HEK293T (cell line): ENCODE data around the gene DLX3.

Experiments used
- CTCF ChIA-PET: fragments of 350-600 bp; formaldehyde crosslinking; extraction: SDS; loops from one replicate; lab custom pipeline; 2021; ENCODE audit warnings: antibody characterized with exemption, inconsistent platforms; lab: Yijun Ruan, JAX
- POLR2A ChIA-PET: fragments of 350-600 bp; formaldehyde crosslinking; extraction: SDS; loops from one replicate; lab custom pipeline; 2020; ENCODE audit warnings: antibody characterized with exemption, inconsistent platforms; lab: Yijun Ruan, JAX
- DNase-seq: peaks from one replicate; pipeline ENCODE4 v3.0.0; 2012; ENCODE audit warnings: mixed read lengths; ENCODE audit errors: extremely low spot score
- ARNT ChIP-seq: fragments of 450-650 bp; IDR thresholded peaks from 2 replicates; pipeline ENCODE4 v1.6.1; 2017; ENCODE audit warnings: mild to moderate bottlenecking
- BHLHE40 ChIP-seq: fragments of 450-650 bp; IDR thresholded peaks from 2 replicates; pipeline ENCODE4 v1.6.1; 2016; ENCODE audit warnings: mild to moderate bottlenecking, moderate library complexity, borderline replicate concordance
- CTBP1 ChIP-seq: fragments of 450-650 bp; IDR thresholded peaks from 2 replicates; pipeline ENCODE4 v1.6.1; 2016; ENCODE audit warnings: borderline replicate concordance
- ELF4 ChIP-seq: fragments of 450-650 bp; IDR thresholded peaks from 2 replicates; pipeline ENCODE4 v1.6.1; 2017; ENCODE audit warnings: antibody characterized with exemption
- FOXA1 ChIP-seq: fragments of 450-650 bp; IDR thresholded peaks from 2 replicates; pipeline ENCODE4 v1.6.1; 2016; ENCODE audit warnings: mild to moderate bottlenecking
- FOXK2 ChIP-seq: fragments of 450-650 bp; IDR thresholded peaks from 2 replicates; pipeline ENCODE4 v1.6.1; 2016; ENCODE audit warnings: mild to moderate bottlenecking
- FOXM1 ChIP-seq: fragments of 450-650 bp; IDR thresholded peaks from 2 replicates; pipeline ENCODE4 v1.6.1; 2017; ENCODE audit warnings: mild to moderate bottlenecking, borderline replicate concordance
- HDGF ChIP-seq: fragments of 450-650 bp; IDR thresholded peaks from 2 replicates; pipeline ENCODE4 v1.6.1; 2017; ENCODE audit warnings: antibody characterized with exemption, borderline replicate concordance
- L3MBTL2 ChIP-seq: fragments of 450-650 bp; conservative IDR thresholded peaks from 2 replicates; pipeline ENCODE4 v1.6.1; 2016; ENCODE audit warnings: mild to moderate bottlenecking
- LEF1 ChIP-seq: fragments of 450-650 bp; IDR thresholded peaks from 2 replicates; pipeline ENCODE4 v1.6.1; 2017; ENCODE audit warnings: mild to moderate bottlenecking, borderline replicate concordance
- NFRKB ChIP-seq: fragments of 450-650 bp; IDR thresholded peaks from 2 replicates; pipeline ENCODE4 v1.6.1; 2016; ENCODE audit warnings: mild to moderate bottlenecking, moderate library complexity
- SP1 ChIP-seq: fragments of 450-650 bp; IDR thresholded peaks from 2 replicates; pipeline ENCODE4 v1.6.1; 2017
- SUZ12 ChIP-seq: fragments of 450-650 bp; IDR thresholded peaks from 2 replicates; pipeline ENCODE4 v1.6.1; 2016; ENCODE audit warnings: mild to moderate bottlenecking
- TARDBP ChIP-seq: fragments of 450-650 bp; IDR thresholded peaks from 2 replicates; pipeline ENCODE4 v1.6.1; 2016
- ZNF384 ChIP-seq: fragments of 450-650 bp; IDR thresholded peaks from 2 replicates; pipeline ENCODE4 v1.6.1; 2016
- TF ChIP-seq, protein P1 (sequence below): fragments of 450-650 bp; IDR thresholded peaks from 2 replicates; pipeline ENCODE4 v1.6.1; 2016

Gene DLX3

DNA sequence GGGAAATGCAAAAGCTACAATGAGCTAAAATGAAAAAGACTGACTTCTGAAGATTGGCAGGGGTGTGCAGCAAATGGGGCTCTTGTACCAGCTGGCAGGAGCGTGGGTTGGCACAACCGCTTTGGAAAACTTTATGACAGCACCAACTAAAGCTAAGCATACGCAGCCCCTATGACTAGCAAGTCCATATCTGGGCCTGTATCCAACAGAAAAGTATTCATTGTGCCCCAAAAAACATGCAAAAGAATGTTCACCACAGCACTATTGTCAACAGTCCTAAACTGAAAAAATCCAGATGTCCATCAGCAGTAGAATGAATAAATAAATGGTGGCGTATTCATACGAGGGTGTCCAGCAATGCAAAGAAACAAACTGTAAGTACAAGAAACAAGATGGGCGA is 38.3 kb upstream of the DLX3 start:
- no peak for DNase-seq
- TF ChIP-seq ZNF384 (no peak), FOXM1 (no peak), FOXA1 (no peak), ARNT (no peak), SP1 (no peak), SUZ12 (no peak), CTBP1 (no peak), BHLHE40 (no peak), FOXK2 (no peak), HDGF (no peak), NFRKB (no peak), ELF4 (no peak), L3MBTL2 (no peak), TARDBP (no peak), LEF1 (no peak)
- TF ChIP-seq, protein P1, sequence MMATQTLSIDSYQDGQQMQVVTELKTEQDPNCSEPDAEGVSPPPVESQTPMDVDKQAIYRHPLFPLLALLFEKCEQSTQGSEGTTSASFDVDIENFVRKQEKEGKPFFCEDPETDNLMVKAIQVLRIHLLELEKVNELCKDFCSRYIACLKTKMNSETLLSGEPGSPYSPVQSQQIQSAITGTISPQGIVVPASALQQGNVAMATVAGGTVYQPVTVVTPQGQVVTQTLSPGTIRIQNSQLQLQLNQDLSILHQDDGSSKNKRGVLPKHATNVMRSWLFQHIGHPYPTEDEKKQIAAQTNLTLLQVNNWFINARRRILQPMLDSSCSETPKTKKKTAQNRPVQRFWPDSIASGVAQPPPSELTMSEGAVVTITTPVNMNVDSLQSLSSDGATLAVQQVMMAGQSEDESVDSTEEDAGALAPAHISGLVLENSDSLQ, result no peak
- CTCF ChIA-PET, result no interaction called here

DNA sequence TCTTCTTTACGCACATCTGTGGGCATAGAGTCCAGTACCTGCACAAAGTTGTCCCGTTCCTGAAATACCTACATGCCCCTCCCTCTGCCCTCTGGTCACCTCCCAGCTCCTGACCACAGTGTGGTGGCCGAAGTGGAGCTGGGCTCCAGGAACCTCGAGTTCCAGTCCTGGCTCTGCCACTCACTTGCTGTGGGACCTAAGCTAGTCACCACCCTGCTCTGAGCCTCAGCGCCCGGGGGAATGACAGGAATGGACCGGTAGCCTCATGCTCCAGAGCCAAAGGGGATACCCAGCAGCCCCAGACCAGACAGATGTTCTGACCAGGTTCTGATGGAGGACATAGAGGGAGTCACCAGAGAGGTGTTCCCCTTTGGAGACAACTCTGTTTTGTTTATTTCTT is 34.2 kb upstream of the DLX3 start:
- CTCF ChIA-PET, result interaction anchor here (0.5 to 4.7 kb wide), 5 partner anchors 24 to 64 kb away, joined by 3 to 24 read pairs (median 5); no protein-coding TSS in a partner anchor
- no peak for DNase-seq
- TF ChIP-seq LEF1 (no peak), SUZ12 (no peak), FOXA1 (no peak), L3MBTL2 (no peak), ARNT (no peak), CTBP1 (no peak), FOXM1 (no peak)
- TF ChIP-seq, protein P1, result no peak
- POLR2A ChIA-PET, result interaction anchor here (1.3 kb wide), 1 partner anchor 65 kb away, joined by 3 read pairs; no protein-coding TSS in a partner anchor

More for the DNA sequence above, 38.3 kb upstream of the DLX3 start:
- POLR2A ChIA-PET, result no interaction called here

DNA sequence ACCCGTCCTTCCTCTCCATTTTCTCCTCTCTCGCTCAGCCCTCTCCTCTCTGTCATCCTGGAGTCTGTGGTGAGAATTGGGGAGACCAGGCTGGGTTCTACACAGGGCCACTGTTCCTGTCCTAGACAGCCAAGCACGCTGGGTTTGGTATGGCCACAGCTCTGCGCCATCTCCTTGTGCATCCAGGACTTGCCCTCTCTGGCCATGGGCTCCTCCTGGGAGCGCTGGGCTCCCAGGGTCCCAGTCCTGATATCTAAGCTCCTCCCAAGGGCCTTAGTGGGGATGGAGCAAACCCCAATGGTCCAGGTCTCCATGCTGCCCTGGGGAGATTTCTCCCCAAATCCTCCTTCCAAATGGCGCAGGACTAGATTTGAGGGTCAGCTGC is 33.7 kb upstream of the DLX3 start:
- DNase-seq, result no peak
- ChIA-PET POLR2A (interaction anchor here (1.3 kb wide), 1 partner anchor 66 kb away, joined by 3 read pairs; no protein-coding TSS in a partner anchor), CTCF (interaction anchor here (0.5 to 4.7 kb wide), 6 partner anchors 25 to 1001 kb away, joined by 3 to 24 read pairs (median 4); no protein-coding TSS in a partner anchor)
- TF ChIP-seq FOXM1 (no peak), FOXA1 (no peak), SP1 (no peak), BHLHE40 (no peak), SUZ12 (no peak), TARDBP (no peak), ZNF384 (no peak), HDGF (no peak), CTBP1 (no peak), NFRKB (no peak), ARNT (no peak), ELF4 (no peak), FOXK2 (no peak), LEF1 (no peak)

DNA sequence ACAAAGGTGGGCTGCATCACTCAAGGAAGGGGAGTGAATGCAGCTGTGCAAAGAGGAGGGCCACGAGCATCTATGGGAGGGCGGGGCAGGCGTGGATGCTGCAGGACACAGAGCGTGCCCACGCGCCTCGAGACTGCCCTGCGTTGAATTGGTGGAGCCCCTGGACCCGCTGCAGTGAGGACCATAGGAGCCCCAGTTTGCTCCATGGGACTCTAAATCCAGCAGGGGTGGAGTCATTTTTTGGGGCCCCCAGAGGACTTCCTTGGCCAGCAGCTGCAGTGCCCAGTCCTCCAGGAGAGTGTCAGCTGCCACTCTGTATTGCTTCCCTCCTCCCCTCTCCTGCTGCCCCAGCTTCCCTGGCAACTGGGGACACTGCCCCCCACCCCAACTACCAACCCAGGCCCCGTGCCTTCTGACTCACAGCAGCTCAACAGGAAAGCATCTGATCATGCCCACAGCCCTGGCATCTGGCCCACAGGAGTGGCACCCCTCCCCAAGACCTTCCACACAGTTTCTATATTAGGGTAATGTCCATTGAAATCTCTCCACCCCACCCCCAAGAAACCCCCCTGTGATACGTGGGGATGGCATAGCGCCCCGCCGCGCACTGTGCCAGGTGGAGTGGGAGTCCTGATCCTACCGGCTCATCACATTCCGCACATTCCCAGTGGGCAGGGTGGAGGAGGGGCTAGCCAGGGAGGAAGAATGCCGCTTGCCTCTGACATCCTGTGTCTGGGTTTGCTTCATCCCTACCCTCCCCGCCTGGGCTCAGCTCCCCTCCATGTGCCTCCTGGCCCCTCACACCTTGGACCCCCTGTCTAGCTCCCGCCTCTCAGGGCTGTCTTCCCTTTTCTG is 33.1 kb upstream of the DLX3 start:
- TF ChIP-seq ZNF384 (no peak), SP1 (no peak)
- POLR2A ChIA-PET, result interaction anchor here (1.3 kb wide), 1 partner anchor 66 kb away, joined by 3 read pairs; no protein-coding TSS in a partner anchor
- CTCF ChIA-PET, result interaction anchor here (0.5 to 4.7 kb wide), 6 partner anchors 25 to 1000 kb away, joined by 3 to 24 read pairs (median 4); no protein-coding TSS in a partner anchor
- no peak for DNase-seq

DNA sequence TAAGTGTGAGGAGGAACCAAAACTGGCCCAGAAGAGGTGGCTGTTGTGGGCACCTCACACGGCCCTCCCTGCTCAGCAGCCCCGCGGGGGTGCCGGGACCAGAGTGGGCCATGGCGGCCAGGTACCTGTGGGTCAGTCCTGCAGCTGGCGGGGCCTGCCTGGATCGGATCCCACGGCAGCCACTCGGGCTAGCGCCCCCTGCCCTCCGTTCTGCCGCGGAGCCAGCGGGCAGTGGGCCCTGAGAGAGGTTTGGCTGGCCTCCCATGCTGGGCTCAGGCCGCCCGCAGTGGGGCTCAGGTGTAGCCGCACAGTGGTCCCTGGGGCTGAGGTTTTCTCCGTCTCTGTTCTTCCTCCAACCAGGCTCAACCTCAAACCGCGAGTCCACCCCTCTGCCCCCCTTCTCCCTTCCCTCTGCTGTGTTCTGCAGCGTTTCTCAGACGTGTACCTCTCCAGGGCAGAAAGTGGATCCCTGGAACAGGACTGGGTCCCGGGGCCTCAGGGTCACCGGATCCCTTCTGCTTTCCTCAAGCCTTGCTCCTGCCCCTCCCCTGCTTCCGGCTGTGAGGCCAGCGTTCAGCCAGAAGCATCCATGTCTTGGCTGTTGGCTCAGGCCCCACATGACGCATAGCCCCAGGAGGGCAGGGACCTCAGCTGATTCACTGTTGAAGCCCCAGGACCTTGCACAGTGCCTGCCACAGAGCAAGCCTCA is 32.3 kb upstream of the DLX3 start:
- ChIA-PET CTCF (interaction anchor here (1.0 to 4.7 kb wide), 4 partner anchors 9 to 66 kb away, joined by 4 to 24 read pairs (median 8); no protein-coding TSS in a partner anchor), POLR2A (interaction anchor here (1.5 kb wide), 1 partner anchor 33 kb away, joined by 3 read pairs; no protein-coding TSS in a partner anchor)
- TF ChIP-seq FOXA1 (no peak), BHLHE40 (no peak), FOXM1 (no peak), SP1 (no peak)
- no peak for DNase-seq

DNA sequence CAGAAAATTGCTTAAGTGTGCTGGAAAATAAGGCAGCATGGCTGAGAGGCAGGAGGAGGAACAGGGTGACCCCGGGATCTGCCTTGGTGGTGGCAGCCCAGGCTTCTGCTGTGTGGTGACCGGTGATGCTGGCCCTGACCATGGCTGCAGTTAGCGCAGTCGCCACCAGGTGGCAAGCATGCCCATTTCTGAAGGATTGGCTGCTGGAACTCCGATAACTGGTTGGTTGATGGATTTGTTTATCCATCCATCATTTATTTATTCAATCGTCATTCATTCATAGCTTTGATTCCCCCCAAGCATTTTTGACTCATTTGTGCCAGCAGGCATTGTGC is 31.8 kb upstream of the DLX3 start:
- peak; percentile 89 for DNase-seq
- ChIA-PET CTCF (interaction anchor here (1.0 to 4.7 kb wide), 5 partner anchors 9 to 67 kb away, joined by 4 to 24 read pairs (median 8); no protein-coding TSS in a partner anchor), POLR2A (interaction anchor here (1.5 kb wide), 1 partner anchor 34 kb away, joined by 3 read pairs; no protein-coding TSS in a partner anchor)
- no peak for TF ChIP-seq FOXM1
- TF ChIP-seq LEF1, result no peak
- no peak for TF ChIP-seq NFRKB
- no peak for TF ChIP-seq ARNT
- no peak for TF ChIP-seq SUZ12
- TF ChIP-seq TARDBP, result no peak
- no peak for TF ChIP-seq BHLHE40
- TF ChIP-seq L3MBTL2, result no peak
- TF ChIP-seq SP1, result no peak
- TF ChIP-seq CTBP1, result no peak
- no peak for TF ChIP-seq FOXA1
- no peak for TF ChIP-seq FOXK2
- TF ChIP-seq HDGF, result no peak
- TF ChIP-seq ZNF384, result no peak
- TF ChIP-seq ELF4, result no peak
- TF ChIP-seq, protein P1, result no peak; the same call in 1 of the 2 replicates
